GM21423 (cell line): Measurements from ENCODE around the gene GSDME.

Source experiments
- ATAC-seq: cut with Tn5 transposase; IDR thresholded peaks from one replicate; pipeline ENCODE4 v1.9.1; 2021; ENCODE audit warnings: mild to moderate bottlenecking, moderate library complexity; ENCODE audit not compliant: unreplicated experiment

The GSDME gene

GRCh38 chr7:24773646-24774045, 16.4 kb upstream of the GSDME start:
- no peak for ATAC-seq

GRCh38 chr7:24769851-24770250, 12.6 kb upstream of the GSDME start:
- no peak for ATAC-seq

GRCh38 chr7:24769014-24769830, 12.0 kb upstream of the GSDME start:
- ATAC-seq, result no peak

DNA sequence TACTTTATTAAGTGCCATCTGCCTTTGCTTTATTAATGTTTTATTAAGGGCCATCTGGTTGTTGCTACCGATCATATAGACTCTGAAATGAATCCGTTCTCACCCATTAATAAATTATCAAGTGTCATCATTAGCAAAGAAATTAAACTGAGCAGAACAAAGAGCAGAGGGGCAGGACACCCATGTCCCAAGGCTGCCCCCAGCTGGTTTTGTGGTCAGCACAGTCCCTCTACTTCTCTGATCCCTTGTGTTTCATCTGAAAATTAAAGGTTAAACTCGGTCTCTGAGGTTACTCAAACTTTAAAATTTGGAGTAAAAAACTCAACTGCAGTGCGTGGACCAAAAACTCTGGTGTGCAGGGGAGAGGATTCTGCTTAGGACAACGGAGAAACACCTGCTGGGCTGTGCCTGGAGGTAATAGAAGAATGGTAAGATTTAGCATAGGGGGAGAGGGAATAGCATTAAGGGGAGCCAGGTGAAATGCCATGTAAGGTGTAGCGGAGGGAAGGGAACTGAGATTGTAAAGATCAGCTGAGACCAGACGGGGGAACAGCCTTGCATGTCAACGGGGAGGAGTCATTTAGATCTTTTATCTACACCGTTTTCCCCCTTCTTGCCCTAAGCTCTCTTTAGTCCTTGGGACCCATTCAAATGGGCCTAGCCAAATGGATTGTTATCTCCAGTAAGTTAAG, 10.8 kb upstream of the GSDME start:
- no peak for ATAC-seq

DNA sequence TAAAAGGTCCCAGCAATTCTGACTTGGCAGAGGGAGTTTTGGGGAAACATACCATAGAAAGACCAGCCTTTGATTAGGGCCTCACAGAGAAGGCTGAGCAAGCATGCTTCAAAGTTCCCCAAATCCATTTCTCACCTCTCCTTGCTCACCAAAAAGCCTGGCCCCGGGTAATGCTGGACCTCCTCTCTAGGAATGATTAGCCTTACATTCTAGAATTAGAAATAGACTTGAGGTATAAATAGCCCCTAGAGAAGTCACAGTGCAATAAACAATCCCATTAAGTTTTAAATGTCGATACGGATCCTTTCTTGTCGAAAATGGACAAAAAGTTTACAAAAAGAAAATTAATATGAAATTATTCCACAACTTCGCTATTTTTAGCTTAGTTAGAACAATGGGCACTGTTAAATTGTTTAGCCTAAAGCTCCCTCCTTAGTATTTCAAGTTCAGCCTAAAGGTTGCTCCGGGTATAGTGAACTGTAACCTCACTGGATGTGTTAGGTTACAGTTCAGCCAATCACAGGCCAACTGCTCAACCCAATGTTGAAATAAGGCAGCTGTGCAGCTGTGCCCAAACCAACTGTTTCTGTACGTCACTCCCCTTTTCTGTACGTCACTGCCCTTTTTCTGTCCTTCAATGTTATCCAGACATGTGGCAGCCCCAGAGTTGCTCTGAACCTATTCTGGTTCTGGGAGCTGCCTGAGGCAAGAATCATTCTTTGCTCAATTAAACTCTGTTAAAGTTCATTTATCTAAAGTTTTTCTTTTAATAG, 7.9 kb upstream of the GSDME start:
- no peak for ATAC-seq

DNA sequence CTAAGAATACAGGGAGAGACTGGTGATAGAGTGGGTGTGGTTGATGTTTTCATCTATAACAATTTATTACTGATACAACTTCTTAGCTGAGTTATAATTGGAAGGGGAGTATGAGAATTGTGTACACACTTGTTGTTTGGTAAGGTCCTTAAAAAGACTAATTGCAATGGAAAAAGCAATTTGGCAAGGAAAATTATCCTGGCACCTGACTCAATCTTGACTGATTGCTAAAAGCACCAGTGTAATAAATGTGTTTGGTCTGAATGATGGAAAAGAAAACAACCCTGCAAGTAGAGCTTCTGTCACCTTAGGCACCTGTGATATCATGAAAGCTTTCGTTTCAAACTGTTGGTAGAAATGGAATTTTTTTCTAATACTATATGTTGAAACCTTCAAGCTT, 6.7 kb upstream of the GSDME start:
- no peak for ATAC-seq

- no peak for ATAC-seq
Measured at GRCh38 chr7:24763303-24763901, 6.1 kb upstream of the GSDME start.

GRCh38 chr7:24762771-24763170, 5.5 kb upstream of the GSDME start:
- ATAC-seq, result no peak

- ATAC-seq, result no peak
Measured at GRCh38 chr7:24760968-24761367, 3.7 kb upstream of the GSDME start.

DNA sequence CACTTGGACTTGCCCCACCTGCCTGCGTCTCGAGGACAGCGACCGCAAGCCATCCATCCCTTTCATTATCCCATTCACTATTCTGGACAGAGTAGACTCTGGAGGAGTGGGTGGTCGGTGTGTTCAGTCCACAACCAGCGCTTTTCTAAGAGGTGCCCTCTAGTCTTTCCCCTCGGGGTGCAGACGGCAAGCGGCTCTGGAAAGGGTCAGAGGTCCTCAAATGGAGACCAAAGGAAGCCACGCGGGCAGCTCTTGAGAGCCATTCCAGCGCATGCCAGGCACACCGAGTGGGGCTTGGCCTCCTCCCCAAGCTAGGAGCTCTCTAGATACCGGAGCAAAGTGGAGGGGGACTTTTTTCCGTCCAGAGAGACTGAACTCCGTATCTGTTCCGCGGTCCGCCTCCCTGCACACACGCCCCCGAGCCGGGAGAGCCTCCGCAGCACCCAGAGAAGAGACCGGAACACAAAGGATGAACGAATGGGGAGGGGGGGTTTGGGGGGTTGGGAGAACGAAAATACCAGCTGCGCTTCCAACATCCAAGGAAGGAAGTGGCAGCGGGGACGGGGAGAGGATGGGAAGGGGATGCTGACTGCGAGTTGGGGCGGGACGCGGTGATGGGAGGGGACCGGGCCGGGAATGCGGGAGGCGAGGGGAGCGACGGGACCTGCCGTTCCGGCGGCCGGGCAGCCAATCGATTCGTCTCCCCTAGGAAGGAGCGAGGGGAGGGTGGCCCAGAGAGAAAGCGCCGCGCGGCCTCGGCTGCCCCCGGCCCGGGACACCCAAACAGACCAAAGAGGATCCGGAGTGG, 515 bp downstream of the GSDME start:
- no peak for ATAC-seq

GRCh38 chr7:24755541-24756407, 1.5 kb downstream of the GSDME start:
- peak; percentile 64 for ATAC-seq

DNA sequence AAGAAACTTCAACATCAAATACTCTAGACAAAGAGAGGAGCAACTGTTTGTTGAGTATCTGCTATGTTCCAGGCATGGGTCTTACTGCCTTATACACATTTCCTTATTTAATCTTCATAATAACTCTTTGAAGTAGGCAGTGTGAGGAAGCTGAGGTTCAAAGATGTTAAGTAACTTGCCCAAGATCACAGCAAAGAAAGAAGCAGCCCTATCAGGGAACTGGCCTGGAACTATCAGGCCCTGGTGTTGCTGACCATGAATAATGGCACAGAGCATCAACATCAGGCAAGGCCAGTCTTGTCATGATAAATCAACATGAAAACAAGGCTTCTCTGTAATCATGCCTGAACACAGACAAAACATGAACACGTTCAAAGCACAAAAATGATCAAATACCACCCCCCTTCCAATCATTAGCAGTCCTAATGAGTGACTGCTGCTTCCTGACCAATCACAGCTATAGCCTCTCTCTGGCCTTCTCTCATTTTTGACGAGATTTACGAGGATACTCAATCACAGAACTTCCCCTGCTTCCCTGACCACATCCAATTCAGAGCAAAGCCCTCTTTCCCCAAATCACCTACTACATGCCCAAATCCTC, 2.3 kb downstream of the GSDME start:
- ATAC-seq, result no peak

GRCh38 chr7:24752073-24752800, 5.0 kb downstream of the GSDME start:
- ATAC-seq, result no peak

DNA sequence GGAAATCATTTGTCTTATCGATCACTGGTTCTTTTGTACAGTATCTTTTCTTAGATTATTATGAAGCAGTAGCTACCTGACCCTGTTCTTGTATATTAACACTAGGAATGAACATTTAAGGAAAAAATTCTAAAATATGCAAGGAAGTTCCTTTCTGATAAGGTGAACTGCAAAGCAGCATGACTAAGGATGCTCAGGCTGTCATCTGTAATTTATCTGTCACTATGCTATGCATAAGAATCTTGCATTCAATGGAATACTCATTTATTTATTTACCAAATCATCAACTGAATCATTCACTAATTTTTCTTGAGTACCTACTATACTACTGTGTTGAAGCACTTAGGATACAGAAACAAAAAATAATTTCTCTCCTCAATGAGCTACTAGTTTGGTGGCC, 5.8 kb downstream of the GSDME start:
- no peak for ATAC-seq

- ATAC-seq, result no peak
Measured at GRCh38 chr7:24750441-24751055, 6.7 kb downstream of the GSDME start.

- ATAC-seq, result no peak
Measured at GRCh38 chr7:24748521-24748920, 8.7 kb downstream of the GSDME start.

- no peak for ATAC-seq
Measured at GRCh38 chr7:24745355-24745754, 11.9 kb downstream of the GSDME start.

- no peak for ATAC-seq
Measured at GRCh38 chr7:24743471-24743870, 13.8 kb downstream of the GSDME start.
